Liver (tissue), 3 donors: Measurements from ENCODE around the gene ANGPT4.

Experiments used
- EGR1 ChIP-seq, 2 donors: IDR thresholded peaks; 2 replicates each; pipeline ENCODE4 v1.6.1; 2016 to 2018; ENCODE audit warnings: antibody characterized with exemption in 2 of 2, low read depth in 2 of 2
- JUND ChIP-seq, 2 donors: IDR thresholded peaks; 2 replicates each; pipeline ENCODE4 v1.6.1; 2016; ENCODE audit warnings: antibody characterized with exemption in 2 of 2
- RAD21 ChIP-seq, 2 donors: IDR thresholded peaks; 2 replicates each; pipeline ENCODE4 v1.6.1; 2016; ENCODE audit warnings: antibody characterized with exemption in 2 of 2, mild to moderate bottlenecking in 2 of 2
- SP1 ChIP-seq: IDR thresholded peaks from 2 replicates; pipeline ENCODE4 v1.6.1; 2018; ENCODE audit warnings: antibody characterized with exemption, mild to moderate bottlenecking
- YY1 ChIP-seq: IDR thresholded peaks from 2 replicates; pipeline ENCODE4 v1.6.1; 2016; ENCODE audit warnings: antibody characterized with exemption, mild to moderate bottlenecking
- TF ChIP-seq, protein P1 (sequence below): fragments of 150-350 bp; IDR thresholded peaks from 2 replicates; pipeline ENCODE4 v1.5.1; 2017; ENCODE audit warnings: improper control_type of control experiment, low read depth, low read length; ENCODE audit not compliant: missing input control
- TF ChIP-seq, protein P2 (sequence below): IDR thresholded peaks from 2 replicates; pipeline ENCODE4 v1.6.1; 2016; ENCODE audit warnings: antibody characterized with exemption
- donor health status: healthy.
- donor health status: healthy.

DNA sequence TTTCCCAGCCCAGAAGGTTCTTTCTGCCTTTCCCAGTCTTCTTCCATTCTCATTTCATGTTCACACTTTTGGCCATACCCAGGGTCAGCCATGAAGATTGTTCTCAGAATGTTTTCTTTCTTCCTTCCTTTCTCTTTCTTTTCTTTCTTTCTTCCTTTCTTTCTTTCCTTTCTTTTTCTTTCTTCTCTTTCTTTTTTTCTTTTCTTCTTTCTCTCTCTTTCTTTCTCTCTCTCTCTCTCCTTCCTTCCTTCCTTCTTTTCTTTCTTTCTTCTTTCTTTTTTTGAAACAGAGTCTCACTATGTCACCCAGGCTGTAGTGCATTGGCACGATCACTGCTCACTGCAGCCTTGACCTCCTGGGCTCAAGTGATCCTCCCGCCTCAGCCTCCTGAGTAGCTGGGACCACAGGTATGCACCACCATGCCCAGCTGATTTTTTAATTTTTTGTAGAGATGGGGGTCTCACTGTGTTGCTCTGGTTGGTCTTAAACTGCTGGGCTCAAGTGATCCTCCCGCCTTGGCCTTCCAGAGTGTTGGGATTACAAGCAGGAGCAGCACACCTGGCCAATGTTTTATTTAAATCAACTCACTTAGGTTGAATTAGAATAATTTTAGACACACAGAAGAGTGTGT is 95.7 kb downstream of the ANGPT4 start:
- no peak for TF ChIP-seq EGR1 (IDR thresholded peaks at IDR 0.05; ENCODE audit: low read depth in 2 of 2)
- TF ChIP-seq, protein P1, sequence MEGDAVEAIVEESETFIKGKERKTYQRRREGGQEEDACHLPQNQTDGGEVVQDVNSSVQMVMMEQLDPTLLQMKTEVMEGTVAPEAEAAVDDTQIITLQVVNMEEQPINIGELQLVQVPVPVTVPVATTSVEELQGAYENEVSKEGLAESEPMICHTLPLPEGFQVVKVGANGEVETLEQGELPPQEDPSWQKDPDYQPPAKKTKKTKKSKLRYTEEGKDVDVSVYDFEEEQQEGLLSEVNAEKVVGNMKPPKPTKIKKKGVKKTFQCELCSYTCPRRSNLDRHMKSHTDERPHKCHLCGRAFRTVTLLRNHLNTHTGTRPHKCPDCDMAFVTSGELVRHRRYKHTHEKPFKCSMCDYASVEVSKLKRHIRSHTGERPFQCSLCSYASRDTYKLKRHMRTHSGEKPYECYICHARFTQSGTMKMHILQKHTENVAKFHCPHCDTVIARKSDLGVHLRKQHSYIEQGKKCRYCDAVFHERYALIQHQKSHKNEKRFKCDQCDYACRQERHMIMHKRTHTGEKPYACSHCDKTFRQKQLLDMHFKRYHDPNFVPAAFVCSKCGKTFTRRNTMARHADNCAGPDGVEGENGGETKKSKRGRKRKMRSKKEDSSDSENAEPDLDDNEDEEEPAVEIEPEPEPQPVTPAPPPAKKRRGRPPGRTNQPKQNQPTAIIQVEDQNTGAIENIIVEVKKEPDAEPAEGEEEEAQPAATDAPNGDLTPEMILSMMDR: no peak
- TF ChIP-seq SP1: no peak
- no peak for TF ChIP-seq YY1
- TF ChIP-seq RAD21 (IDR thresholded peaks at IDR 0.05): no peak
- TF ChIP-seq JUND (IDR thresholded peaks at IDR 0.05): no peak
- TF ChIP-seq, protein P2, sequence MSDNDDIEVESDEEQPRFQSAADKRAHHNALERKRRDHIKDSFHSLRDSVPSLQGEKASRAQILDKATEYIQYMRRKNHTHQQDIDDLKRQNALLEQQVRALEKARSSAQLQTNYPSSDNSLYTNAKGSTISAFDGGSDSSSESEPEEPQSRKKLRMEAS: no peak
